ENCODE measurements around the gene OPCML. TPM values are rescaled to one million over a fixed set of nuclear protein-coding genes. Genes with fewer than 3 reads are reported as not detected.

The OPCML gene
- total and polyA plus RNA-seq, 2 donors (not counting 1 experiment from before 2014, with no cell fraction given), result 0.99 to 2.8 TPM

DNA sequence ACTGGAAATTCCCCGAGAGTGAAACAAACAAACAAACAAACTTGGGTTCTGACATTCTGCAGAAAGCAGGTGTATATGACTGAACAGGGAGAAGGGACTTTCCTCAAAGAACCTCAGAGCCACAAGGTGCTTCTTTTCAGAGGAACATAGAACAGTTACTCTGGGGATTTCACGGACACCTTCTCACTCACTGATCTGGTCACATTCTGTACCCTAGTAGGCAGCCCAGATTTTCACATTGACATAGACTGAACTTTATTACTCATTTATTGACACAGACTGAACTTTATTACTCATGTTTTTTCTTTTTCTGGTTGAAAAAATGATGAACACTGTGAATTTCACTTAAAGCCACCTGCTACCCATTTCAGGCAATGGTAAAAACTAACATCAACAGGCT, 263.0 kb downstream of the OPCML start:
- H2AFZ ChIP-seq (ENCODE audit: low read length), result no peak overlapping the region
- no peaks in the 10 kb centered on the region for H3K27me3 ChIP-seq (ENCODE audit: control insufficient read depth, insufficient read depth, low read length)
- no peak overlapping the region for H3K4me2 ChIP-seq (ENCODE audit: extremely low read depth, insufficient read depth, low read length)
- no peaks in the 10 kb centered on the region for H3K9me3 ChIP-seq (ENCODE audit: control insufficient read depth, insufficient read depth, low read depth, low read length)
- H4K20me1 ChIP-seq (ENCODE audit: control insufficient read depth, extremely low read depth, insufficient read depth, low read length), result no peaks in the 10 kb centered on the region
- H3K4me3 ChIP-seq (replicated peaks in 1 of 4; ENCODE audit: control extremely low read depth in 1 of 4, insufficient read depth in 1 of 4, low read depth in 3 of 4, low read length in 4 of 4), result no peak overlapping the region
- DNase-seq (ENCODE audit: low read depth in 2 of 2), result no peak
- no peaks in the 10 kb centered on the region for H3K36me3 ChIP-seq (ENCODE audit: control insufficient read depth, insufficient read depth, low read length)
- no peak overlapping the region for H3K27ac ChIP-seq (ENCODE audit: insufficient read depth, low read length)
- H3K9ac ChIP-seq (ENCODE audit: insufficient read depth, low read length), result no peak overlapping the region
- H3K4me1 ChIP-seq (ENCODE audit: control insufficient read depth, extremely low read depth, insufficient read depth, low read length), result no peaks in the 10 kb centered on the region
- no peaks in the 10 kb centered on the region for H3K79me2 ChIP-seq (ENCODE audit: control insufficient read depth, insufficient read depth, low read length)
- TF ChIP-seq CTCF (conservative IDR thresholded peaks at IDR 0.05 in 1 of 2, IDR thresholded peaks at IDR 0.05 in 1 of 2; ENCODE audit: low read depth in 1 of 2, low read length in 2 of 2) (no peak), EZH2 (IDR thresholded peaks at IDR 0.05; ENCODE audit: low read length, missing control alignments) (no peak)

DNA sequence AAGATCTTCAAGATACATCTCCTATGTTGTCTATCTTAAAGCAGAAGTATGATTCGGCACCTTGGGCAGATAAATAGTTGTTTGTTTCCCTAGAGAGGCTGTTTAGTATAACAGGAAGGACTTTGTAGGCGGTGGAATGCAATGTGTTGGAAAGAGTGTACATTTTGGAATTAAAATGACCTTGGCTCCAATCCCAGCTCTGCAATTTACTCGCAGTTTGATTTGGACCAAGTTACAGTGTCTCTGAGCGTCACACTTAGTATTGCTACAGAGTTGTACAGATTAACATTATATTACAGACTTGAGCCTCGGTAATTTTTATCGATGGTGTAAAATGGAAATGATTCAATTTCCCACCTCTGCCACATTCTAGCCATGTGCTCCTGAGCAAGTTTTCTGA, 265.3 kb downstream of the OPCML start:
- Histone ChIP-seq H3K9ac (ENCODE audit: insufficient read depth, low read length) (no peak overlapping the region), H3K4me3 (replicated peaks in 1 of 4; ENCODE audit: control extremely low read depth in 1 of 4, insufficient read depth in 1 of 4, low read depth in 3 of 4, low read length in 4 of 4) (no peak overlapping the region), H2AFZ (ENCODE audit: low read length) (no peak overlapping the region), H3K9me3 (ENCODE audit: control insufficient read depth, insufficient read depth, low read depth, low read length) (no peaks in the 10 kb centered on the region), H3K27ac (ENCODE audit: insufficient read depth, low read length) (no peak overlapping the region), H3K36me3 (ENCODE audit: control insufficient read depth, insufficient read depth, low read length) (no peaks in the 10 kb centered on the region), H3K4me2 (ENCODE audit: extremely low read depth, insufficient read depth, low read length) (no peak overlapping the region), H3K27me3 (ENCODE audit: control insufficient read depth, insufficient read depth, low read length) (no peaks in the 10 kb centered on the region), H3K79me2 (ENCODE audit: control insufficient read depth, insufficient read depth, low read length) (no peaks in the 10 kb centered on the region), H4K20me1 (ENCODE audit: control insufficient read depth, extremely low read depth, insufficient read depth, low read length) (no peaks in the 10 kb centered on the region), H3K4me1 (ENCODE audit: control insufficient read depth, extremely low read depth, insufficient read depth, low read length) (no peaks in the 10 kb centered on the region)
- TF ChIP-seq EZH2 (IDR thresholded peaks at IDR 0.05; ENCODE audit: low read length, missing control alignments) (no peak), CTCF (conservative IDR thresholded peaks at IDR 0.05 in 1 of 2, IDR thresholded peaks at IDR 0.05 in 1 of 2; ENCODE audit: low read depth in 1 of 2, low read length in 2 of 2) (no peak)
- no peak for DNase-seq (ENCODE audit: low read depth in 2 of 2)

DNA sequence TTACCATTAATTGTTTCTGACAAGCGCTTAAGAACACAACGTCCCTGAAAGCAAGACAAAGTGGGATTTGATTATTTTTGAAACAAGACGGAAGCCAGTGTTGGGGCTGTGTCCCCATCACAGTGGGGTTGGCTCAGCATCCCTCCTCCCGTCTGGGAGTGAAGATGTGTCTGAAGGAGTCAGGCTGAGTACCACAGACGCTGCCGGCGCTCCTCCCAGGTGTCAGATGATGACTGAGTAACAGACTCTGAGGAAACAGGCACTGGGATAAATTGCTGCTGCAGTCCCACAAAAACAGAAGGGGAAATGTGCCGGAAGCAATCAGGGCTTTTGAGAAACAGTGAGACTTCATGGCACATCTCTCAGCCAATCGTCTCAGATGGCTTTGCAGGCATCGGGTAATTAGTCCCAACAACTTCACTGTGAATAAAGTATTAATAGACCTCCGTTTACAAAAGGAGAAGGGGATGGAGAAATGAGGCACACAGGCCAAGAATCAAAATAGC, 266.7 kb downstream of the OPCML start:
- TF ChIP-seq EZH2 (IDR thresholded peaks at IDR 0.05; ENCODE audit: low read length, missing control alignments), result no peak
- no peak for TF ChIP-seq CTCF (conservative IDR thresholded peaks at IDR 0.05 in 1 of 2, IDR thresholded peaks at IDR 0.05 in 1 of 2; ENCODE audit: low read depth in 1 of 2, low read length in 2 of 2)
- H3K4me1 ChIP-seq (ENCODE audit: control insufficient read depth, extremely low read depth, insufficient read depth, low read length), result no peaks in the 10 kb centered on the region
- no peak overlapping the region for H3K4me2 ChIP-seq (ENCODE audit: extremely low read depth, insufficient read depth, low read length)
- no peak overlapping the region for H2AFZ ChIP-seq (ENCODE audit: low read length)
- no peaks in the 10 kb centered on the region for H3K79me2 ChIP-seq (ENCODE audit: control insufficient read depth, insufficient read depth, low read length)
- no peak for DNase-seq (ENCODE audit: low read depth in 2 of 2)
- H4K20me1 ChIP-seq (ENCODE audit: control insufficient read depth, extremely low read depth, insufficient read depth, low read length), result no peaks in the 10 kb centered on the region
- no peak overlapping the region for H3K4me3 ChIP-seq (replicated peaks in 1 of 4; ENCODE audit: control extremely low read depth in 1 of 4, insufficient read depth in 1 of 4, low read depth in 3 of 4, low read length in 4 of 4)
- no peaks in the 10 kb centered on the region for H3K27me3 ChIP-seq (ENCODE audit: control insufficient read depth, insufficient read depth, low read length)
- H3K27ac ChIP-seq (ENCODE audit: insufficient read depth, low read length), result no peak overlapping the region
- no peaks in the 10 kb centered on the region for H3K9me3 ChIP-seq (ENCODE audit: control insufficient read depth, insufficient read depth, low read depth, low read length)
- no peak overlapping the region for H3K9ac ChIP-seq (ENCODE audit: insufficient read depth, low read length)
- H3K36me3 ChIP-seq (ENCODE audit: control insufficient read depth, insufficient read depth, low read length), result no peaks in the 10 kb centered on the region
